Cardiac septum (tissue), 1 donor: ENCODE data around the gene LRRTM1. TPM values are rescaled to one million over a fixed set of nuclear protein-coding genes. Genes with fewer than 3 reads are reported as not detected.

Experiments
- DNase-seq: peaks from one replicate; pipeline ENCODE4 v3.0.0-alpha.2; 2020; ENCODE audit warnings: low spot score
- intact Hi-C: fragments of 100-400 bp; cut with DNase I; formaldehyde crosslinking; loops from one replicate; pipeline ENCODE4 v1.14.0; 2022
- total RNA-seq: library from RNA; stranded (reverse); fragmentation: NEBNext Ultra II Directional; extraction: Animal tissue kit (Norgen Biotek cat#: 25700); gene quantifications from one replicate; pipeline ENCODE4 v1.2.1, GENCODE V29; 2021
- donor health status: DM: no; HTN: no; CAD: no.

Gene LRRTM1
- total RNA-seq, 1 donor from 2014 or later, result 0.32 TPM

DNA sequence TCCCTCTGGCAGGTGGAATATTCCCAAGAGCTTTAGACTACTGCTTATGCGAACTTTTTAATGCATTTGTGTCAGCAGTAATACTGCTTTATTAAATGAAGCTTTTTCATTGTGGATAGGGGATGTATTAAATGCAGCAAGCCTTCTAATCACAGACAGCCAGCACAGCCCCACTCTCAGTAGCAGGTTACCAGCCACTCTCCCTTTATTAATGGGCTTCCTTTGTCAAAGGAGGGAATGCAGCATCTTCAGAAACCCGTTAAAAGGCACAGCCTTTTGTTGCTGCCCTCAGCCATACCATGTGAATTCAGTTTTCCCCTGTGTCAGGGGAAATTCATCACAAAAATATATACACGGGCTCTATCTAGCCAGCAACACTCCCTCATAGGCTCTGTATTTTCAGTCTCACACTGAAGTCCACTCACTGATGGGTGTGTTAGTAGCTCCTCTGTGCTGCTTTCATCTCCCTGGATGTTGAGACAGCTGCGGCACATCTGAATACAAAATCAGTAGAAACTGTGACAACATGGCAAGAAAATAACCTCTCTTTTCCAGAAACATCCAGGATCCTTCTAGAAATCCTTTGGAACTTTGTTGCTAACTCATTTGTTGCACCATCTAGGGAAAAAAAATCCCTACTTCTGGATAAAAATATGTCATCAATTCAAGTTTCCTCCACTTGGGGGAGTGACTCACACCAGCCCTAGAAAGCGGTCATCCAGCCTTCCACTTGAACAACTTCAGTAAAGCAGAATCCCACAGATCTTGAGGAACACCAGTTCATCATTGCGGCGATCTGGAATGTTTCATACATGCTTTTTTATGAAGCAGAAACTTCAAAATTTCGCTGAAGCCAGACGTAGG is 48.4 kb downstream of the LRRTM1 start:
- no peak for DNase-seq
- intact Hi-C loops, result no loop called here

DNA sequence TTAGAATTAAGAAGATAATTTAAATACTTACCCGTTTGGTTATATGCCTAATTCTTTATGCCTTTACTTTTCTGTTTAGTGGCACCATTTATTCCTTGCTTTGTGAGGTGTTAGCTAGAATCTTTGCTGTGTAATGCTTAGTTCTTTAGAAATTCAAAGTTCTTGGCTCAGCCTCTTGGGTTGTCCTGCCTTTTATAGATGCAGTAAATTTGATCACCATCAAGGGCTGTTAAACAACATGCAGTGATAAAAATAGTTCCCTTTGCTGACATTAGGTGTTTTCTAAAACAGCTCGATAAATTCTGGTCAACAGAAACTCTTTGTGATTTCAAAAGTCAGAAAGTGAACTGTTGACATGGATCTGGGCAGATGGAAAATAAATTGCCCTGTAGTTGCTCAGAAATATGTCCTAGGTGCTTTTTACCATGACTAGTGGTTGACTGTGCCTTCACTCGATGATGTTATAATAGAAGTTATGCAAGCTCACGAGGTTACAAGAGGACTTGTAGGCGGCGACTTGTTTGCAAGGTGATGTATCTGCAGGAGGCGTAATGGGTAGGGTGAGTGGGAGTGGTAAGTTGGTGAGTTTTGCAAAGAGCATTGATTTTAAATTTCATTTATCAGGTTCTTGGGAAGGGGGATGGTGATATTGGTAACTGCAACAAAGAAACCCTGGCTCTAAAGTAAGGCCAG is 52.1 kb downstream of the LRRTM1 start:
- intact Hi-C loops, result no loop called here
- DNase-seq, result no peak
